GM19463 (cell line): Measurements from ENCODE around the gene MRPL3.

Experiments
- ATAC-seq: cut with Tn5 transposase; IDR thresholded peaks from one replicate; pipeline ENCODE4 v1.9.1; 2021; ENCODE audit warnings: mild to moderate bottlenecking, moderate library complexity; ENCODE audit not compliant: unreplicated experiment

MRPL3 gene

DNA sequence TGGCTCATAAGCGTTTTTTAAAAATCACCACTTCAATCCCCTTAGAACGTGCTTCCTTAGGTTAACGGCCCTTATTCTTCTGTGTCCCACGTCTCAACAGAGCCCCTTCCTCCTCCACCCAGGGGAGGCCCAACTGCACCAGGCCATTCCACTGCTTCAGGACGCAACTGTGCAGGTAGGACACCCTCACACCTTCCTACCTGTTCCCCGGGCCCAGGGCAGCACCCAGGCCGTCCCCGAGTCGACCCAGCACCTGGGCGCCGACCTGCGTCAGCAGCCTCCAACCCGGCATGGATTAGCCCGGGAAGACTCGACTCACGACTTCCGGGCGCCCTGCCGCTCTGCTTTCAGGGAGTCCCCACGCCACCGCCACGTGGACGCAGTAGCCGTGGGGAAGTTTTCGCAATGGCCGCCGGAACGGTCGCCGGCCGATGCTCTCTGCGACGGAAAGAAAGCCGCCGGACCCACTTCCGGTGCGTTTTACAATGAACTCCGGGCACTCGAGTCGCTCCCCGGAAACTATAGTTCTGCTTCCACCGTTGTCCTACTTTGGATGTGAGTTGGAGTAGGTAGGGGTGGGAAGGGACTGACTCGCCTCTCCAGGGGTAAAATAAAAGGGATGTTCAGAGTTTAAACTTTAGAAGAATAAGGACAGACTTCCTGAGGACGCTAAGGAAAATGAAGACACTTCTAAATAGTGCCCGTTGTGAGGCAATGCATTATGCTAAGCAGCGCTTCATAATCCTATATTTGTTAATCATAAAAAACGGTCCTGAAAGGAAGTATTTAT lies at the start of gene MRPL3:
Gene MRPL3 (minus strand): TSS at position 442 of the 790 bp plus-strand sequence. CDS start 150 bp downstream, at position 292.
- ATAC-seq: peak; percentile 94

DNA sequence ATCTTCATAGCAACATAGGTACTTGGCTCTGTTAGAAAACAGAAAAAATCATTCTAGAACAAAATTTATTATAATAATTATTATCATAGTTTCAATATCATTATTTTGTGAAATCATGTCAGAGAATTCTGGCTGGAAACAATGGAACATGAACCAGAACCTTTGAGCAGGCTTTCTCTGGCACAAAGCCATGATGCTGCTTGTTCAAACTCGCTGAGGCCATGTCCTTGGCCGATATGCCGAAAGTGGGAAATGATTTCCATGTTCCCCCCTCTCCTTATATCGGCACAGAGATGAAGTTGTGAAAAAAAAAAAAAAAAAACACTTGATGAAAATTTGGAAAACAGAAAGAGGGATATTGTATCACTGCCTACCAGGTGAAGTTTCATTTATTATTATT lies 49.0 kb upstream of the MRPL3 start:
- ATAC-seq: no peak

DNA sequence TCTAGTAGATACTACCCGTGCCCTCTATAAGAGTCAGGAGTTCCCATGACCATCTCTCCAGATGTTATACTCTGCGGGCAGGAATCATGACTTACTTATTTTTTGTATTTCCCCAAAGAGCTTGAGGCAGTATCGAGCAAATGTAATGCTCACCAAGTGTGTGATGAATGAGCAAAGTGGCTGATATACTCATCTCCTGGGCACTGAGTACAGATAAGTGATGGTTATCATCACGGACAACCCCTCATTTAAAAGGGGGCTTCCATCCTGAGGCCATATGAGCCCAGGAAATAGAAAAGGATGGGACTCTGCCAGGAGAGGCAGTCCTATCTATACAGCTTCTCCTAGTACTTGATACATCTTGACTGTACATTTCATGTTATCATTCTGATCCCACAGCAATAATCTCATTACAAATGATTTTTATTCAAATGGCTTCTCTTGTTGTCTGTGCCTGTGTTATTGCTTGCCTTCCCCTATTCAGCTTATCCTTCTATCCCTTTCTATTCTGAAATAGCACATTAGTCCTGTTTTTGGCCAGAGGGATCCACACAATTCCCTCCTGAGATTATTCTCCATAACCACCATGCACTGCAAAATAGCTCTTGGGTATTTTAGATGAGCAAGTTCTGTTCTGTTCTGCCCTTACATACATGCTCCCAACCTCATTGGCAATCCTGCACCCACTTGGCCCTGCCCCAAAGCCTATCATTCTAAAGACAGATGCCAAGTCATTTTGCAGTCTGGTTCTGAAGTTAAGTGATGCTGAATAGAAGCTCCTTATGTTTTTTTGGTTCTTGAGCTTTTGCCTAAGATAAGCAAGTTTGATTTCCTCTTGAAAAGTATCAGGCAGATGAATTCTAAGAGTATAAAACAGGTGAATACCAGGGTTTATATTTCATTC lies 48.0 kb upstream of the MRPL3 start:
- ATAC-seq: no peak

- no peak for ATAC-seq
Measured at GRCh38 chr3:131549340-131549739, 46.6 kb upstream of the MRPL3 start.

DNA sequence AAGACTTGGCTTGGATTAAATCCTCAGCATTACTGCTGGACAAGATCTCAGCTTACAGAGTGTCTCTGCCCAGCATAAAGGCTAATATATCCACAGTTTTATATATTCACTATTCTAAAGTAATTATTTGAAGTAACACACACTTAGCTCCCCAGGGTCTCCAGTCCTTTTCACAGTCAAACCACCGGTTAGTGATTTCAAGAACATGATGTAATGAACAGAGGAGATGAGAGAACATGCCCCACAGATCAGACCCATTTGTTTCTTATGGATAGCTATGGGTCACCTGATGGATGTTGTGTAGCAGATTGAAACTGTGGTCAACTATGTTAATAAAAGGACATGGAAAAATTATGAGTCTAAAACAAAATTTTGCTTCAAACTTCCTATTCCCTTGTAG lies 44.8 kb upstream of the MRPL3 start:
- ATAC-seq: no peak

DNA sequence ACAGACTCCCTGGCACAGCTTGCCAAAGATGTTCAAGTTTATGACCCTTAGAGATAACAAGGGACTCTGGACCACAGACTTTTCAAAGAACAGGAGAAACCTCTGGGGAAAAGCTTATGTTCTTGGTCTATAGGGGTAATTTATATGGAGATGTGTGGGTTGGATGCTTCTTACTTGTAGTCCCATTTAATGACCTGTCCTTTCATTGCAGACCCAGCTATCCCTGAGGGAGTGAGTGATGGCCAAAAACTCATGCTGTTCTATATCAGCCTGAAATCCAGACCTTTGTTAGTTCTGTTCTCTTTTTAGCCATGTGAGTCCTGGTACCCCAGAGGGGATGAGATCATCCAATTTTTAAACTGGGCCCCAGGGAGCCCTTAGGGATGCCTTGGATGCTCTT lies 43.7 kb upstream of the MRPL3 start:
- no peak for ATAC-seq

DNA sequence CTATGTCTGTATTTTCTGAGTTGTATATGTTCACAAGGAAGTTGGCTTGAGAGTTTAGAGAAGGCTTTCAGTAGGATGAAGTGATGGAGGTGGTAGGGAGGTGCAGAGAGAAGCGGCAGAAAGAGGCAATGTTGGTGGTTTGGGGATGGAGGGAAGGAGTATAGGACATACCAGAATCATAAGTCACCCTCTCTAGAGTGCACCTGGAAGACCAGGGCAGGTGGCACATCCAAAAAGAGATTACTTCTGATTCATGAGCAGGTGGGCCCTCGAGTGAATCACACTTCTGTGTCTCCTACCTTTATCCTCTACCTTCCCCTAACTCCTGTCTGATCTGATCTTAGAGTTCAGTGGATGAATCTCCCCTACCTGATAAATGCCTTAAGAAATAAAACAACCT lies 41.8 kb upstream of the MRPL3 start:
- no peak for ATAC-seq

DNA sequence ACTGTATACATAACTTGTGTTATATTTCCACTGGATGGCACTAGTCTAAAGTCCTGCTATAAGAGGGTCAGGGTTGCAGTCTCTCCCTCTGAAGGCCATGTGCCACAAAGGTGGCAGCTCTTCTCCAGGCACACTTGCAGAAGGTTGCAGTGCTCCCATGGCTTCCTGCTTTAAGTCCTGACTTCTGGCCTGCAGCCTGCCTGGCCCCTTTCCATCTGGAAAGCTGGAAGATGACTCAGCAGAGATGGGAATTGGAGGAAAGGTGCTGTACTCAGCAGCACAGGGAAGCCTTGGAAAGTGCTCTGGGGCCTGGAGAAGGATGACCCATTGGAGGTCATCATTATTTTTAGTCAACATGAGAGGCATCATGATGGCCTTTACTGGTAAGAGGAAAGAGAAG lies 40.9 kb upstream of the MRPL3 start:
- ATAC-seq: no peak

GRCh38 chr3:131541288-131541687 lies 38.5 kb upstream of the MRPL3 start:
- no peak for ATAC-seq

DNA sequence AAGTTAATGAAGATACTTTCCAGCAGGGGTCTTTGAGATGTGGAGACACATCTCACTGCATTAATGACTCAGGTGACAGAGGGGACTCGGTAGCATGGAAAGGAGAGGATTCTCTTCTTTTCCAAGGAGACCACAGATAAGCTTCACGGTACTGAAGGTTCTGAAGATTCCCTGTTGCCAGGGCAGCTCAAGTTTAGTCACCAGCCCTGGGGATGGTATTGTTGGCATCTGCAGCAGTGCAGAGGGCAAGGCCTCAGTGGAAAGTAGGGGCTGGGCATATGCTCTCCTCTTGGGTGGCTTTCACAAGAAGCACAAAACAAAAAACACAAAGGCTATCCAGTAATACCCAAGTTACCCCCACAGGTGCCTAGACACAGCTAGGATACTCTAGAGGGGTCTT lies 38.0 kb upstream of the MRPL3 start:
- ATAC-seq: no peak

GRCh38 chr3:131540143-131540542 lies 37.4 kb upstream of the MRPL3 start:
- no peak for ATAC-seq

DNA sequence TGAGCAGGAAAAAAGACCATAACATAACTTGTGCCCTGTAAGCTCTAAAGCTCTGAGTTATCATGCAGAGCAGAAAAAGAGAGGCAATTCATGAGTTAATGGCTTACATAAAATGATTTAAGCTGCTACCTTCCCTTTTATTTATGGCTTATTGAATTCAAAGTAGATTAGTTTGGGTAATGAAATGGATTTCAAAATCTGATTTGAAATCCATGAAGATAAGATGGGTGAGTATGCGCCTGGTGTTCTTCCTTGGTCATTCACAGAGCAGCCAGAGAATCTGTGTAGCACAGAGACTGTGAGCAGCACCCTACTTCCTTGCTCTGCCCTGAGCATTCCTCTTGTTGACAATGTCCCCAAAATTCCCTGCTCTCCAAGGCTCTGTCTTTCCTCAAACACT lies 36.2 kb upstream of the MRPL3 start:
- ATAC-seq: no peak

DNA sequence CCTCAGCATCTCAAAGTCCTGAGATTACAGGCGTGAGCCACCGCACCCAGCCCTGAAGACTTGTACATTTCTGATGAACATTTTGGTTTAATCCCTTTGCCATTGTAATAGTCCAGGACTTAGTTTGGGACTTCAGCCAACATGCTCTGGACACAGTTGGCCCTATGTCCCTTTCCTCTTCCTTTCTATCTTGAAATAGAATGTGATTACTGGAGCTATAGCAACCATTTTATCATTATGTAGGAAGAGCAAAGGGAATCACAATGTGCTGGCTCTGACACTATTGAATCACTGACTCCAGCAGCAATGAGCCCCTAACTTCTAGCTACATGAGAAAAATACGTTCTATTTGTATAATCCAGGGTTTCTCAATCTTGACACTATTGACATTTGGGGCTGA lies 34.8 kb upstream of the MRPL3 start:
- no peak for ATAC-seq

DNA sequence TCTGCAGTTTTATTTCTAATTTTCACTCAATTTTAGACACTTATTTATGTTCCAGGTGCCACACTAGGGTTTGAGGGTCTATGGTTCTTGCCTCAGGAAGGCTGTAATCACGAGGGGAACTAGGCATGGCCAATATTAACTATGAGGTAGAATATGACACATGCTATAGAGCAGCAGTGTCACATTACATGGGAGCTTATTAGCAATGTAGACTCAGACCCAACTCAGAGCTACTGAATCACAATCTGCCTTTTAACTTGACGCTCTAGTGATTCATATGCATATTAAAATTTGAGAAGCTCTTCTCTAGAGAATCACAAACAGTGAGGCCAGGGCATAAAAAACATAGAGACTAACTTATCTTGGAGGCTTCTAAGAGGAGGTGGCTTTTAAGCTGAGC lies 32.8 kb upstream of the MRPL3 start:
- ATAC-seq: no peak

DNA sequence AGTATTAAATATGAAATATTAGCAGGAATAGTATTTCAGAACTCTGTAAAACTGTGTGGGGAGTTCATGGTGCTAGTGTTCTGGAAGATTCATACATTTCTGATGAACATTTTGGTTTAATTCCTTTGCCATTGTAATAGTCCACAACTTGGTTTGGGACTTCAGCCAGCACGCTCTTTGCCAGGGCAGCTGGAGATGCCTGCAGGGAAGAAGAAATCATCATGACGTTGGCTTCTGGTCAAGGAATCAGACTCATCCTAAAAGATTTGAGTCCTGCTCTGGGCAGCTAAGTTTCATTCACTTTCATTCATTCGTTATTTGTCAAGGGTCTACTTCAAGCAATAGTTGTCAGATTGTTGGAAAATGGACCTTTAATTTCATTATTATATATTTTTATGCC lies 32.4 kb upstream of the MRPL3 start:
- no peak for ATAC-seq

DNA sequence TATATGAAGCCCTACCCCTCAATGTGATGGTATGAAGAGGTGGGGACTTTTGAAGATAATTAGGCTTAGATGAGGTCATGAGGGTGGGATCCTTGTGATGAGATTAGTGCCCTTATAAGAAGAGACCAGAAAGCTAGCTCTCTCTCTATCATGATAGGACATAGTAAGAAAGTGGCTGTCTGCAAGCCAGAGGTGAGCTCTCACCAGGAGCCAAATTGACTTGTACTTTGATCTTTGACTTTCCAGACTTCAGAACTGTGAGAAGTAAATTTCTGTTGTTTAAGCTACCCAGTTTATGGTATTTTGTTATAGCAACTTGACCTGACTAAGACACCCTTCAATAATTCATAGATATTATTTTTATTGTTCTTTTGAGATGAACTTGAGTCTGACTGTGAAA lies 29.9 kb upstream of the MRPL3 start:
- no peak for ATAC-seq

DNA sequence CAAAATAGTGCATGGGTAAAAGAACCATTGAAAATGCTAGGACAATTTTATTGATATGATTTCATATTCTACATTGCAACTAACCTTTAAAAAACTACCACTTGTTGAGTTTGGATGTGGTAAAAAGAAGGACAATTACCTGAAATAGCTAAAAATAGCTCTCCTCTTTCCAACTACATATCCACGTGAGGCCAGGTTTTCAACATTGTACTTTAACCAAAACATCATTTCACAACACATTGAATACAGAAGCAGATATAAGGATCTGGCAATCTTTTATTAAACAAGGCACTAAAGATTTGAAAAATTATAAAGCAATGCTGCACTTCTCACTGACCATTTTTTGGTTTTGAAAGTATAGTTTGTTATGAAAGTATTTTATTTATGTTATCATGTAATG lies 28.1 kb upstream of the MRPL3 start:
- no peak for ATAC-seq

- ATAC-seq: no peak
Measured at GRCh38 chr3:131530388-131530787, 27.6 kb upstream of the MRPL3 start.

DNA sequence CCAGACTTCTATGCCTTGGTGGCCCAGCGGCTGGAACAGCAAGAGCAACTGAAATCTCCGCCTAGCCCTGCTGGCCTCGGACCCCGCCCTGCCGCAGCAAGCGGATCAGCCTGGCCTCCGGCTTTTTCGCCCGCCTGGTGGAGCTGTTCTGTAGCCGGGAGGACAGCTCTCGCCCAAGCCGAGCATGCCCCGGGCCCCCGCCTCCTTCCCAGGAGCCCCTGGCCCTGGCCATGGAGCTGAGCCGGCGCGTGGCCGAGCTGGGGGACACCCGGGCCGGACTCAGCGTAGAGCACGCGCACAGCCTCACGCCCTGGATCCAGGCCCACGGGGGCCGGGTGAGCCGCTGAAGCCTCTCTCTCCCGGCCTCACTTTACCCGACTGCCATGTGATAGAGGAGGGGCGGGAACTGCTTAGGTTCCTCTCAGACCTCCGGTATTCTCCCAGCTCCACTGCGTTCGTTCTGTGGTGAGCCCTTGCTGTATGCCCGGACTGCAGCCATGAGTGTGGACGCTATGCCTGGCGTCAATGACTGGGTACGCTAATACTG lies 24.1 kb upstream of the MRPL3 start:
- ATAC-seq: no peak

- ATAC-seq: no peak
Measured at GRCh38 chr3:131518680-131519079, 15.9 kb upstream of the MRPL3 start.

- ATAC-seq: no peak
Measured at GRCh38 chr3:131505421-131505820, 2.6 kb upstream of the MRPL3 start.

- no peak for ATAC-seq
Measured at GRCh38 chr3:131503320-131503635, 507 bp upstream of the MRPL3 start.
